DOHH2 (cell line): ENCODE results near the gene RGS10.

Source experiments
- CTCF ChIP-seq: fragments of 200-600 bp; sonication (generic); IDR thresholded peaks from one replicate; pipeline ENCODE4 v1.5.1; 2014; ENCODE audit warnings: antibody characterized with exemption, mild to moderate bottlenecking, low read depth, low read length; ENCODE audit not compliant: poor library complexity, severe bottlenecking
- EZH2phosphoT487 ChIP-seq: fragments of 200-600 bp; sonication (generic); IDR thresholded peaks from 2 replicates; pipeline ENCODE4 v1.6.1; 2017; ENCODE audit warnings: borderline replicate concordance, mild to moderate bottlenecking, antibody characterized with exemption, low read length, moderate library complexity, mixed read lengths

GRCh38 chr10:119511828-119512515, 30.5 kb downstream of the RGS10 start:
- TF ChIP-seq CTCF (no peak), EZH2phosphoT487 (no peak)
